RWPE1 (cell line): ENCODE measurements around the gene CCDC86.

Experiments
- CTCF ChIA-PET: fragments of 350-600 bp; sonication (Branson Sonifier 250); formaldehyde crosslinking; extraction: SDS; loops from one replicate; lab custom pipeline; 2021; lab: Yijun Ruan, JAX
- POLR2A ChIA-PET: fragments of 400-600 bp; formaldehyde crosslinking; extraction: SDS; loops from one replicate; lab custom pipeline; 2020; ENCODE audit warnings: antibody characterized with exemption; ENCODE audit not compliant: low non-redundant PET; lab: Yijun Ruan, JAX
- DNase-seq: peaks from one replicate; pipeline ENCODE4 v3.0.0; 2012; ENCODE audit warnings: low spot score
- H3K27ac ChIP-seq: fragments of 450-650 bp; 2 replicates; pipeline ENCODE4 v1.5.1; 2017
- CTCF ChIP-seq: fragments of 450-650 bp; conservative IDR thresholded peaks from 2 replicates; pipeline ENCODE4 v1.5.1; 2017; ENCODE audit warnings: low read depth, mild to moderate bottlenecking

The CCDC86 gene

GRCh38 chr11:60875366-60876167 lies 33.7 kb downstream of the CCDC86 start:
- DNase-seq: no peak
- no peak overlapping the region for H3K27ac ChIP-seq
- no peak for TF ChIP-seq CTCF
- ChIA-PET CTCF (interaction anchor here (0.5 to 0.9 kb wide), 3 partner anchors 23 to 995 kb away, joined by 3 to 4 read pairs (median 3); no protein-coding TSS in a partner anchor), POLR2A (no interaction called here)

GRCh38 chr11:60876168-60876485 lies 34.2 kb downstream of the CCDC86 start:
- H3K27ac ChIP-seq: no peak overlapping the region
- DNase-seq: no peak
- no peak for TF ChIP-seq CTCF
- ChIA-PET CTCF (interaction anchor here (0.5 kb wide), 1 partner anchor 996 kb away, joined by 3 read pairs; no protein-coding TSS in a partner anchor), POLR2A (no interaction called here)

GRCh38 chr11:60878245-60879101 lies 36.6 kb downstream of the CCDC86 start:
- TF ChIP-seq CTCF: no peak
- no peak for DNase-seq
- H3K27ac ChIP-seq: no peak overlapping the region
- ChIA-PET CTCF (interaction anchor here (0.7 to 2.0 kb wide), 3 partner anchors 20 to 114 kb away, joined by 3 to 10 read pairs (median 5); no protein-coding TSS in a partner anchor), POLR2A (no interaction called here)

- CTCF ChIA-PET: interaction anchor here (0.7 to 2.0 kb wide), 2 partner anchors 48 to 115 kb away, joined by 5 to 10 read pairs; no protein-coding TSS in a partner anchor
- no peak for DNase-seq
- POLR2A ChIA-PET: no interaction called here
- TF ChIP-seq CTCF: no peak
- H3K27ac ChIP-seq: no peak overlapping the region
Observed at GRCh38 chr11:60879104-60879503, 37.2 kb downstream of the CCDC86 start.

- H3K27ac ChIP-seq: no peak overlapping the region
- DNase-seq: no peak
- ChIA-PET POLR2A (no interaction called here), CTCF (no interaction called here)
- no peak for TF ChIP-seq CTCF
Observed at GRCh38 chr11:60879971-60880588, 38.2 kb downstream of the CCDC86 start.
